ENCODE measurements around the gene WWOX. TPM values are rescaled to one million over a fixed set of nuclear protein-coding genes. Genes with fewer than 3 reads are reported as not detected.

The WWOX gene
- total RNA-seq, 1 donor from 2014 or later: 34.9 TPM

- no peak for DNase-seq (ENCODE audit: low read depth)
- Histone ChIP-seq H3K27me3 (ENCODE audit: control insufficient read depth, insufficient read depth, low read length) (no peaks in the 10 kb centered on the region), H3K36me3 (ENCODE audit: control insufficient read depth, insufficient read depth, low read length) (no peaks in the 10 kb centered on the region), H3K4me3 (ENCODE audit: low read depth, low read length) (no peak overlapping the region)
- no peak for TF ChIP-seq CTCF (IDR thresholded peaks at IDR 0.05; ENCODE audit: insufficient read depth, low read length, poor library complexity, severe bottlenecking)
Observed at GRCh38 chr16:79099716-79100115, 1000.3 kb downstream of the WWOX start.

DNA sequence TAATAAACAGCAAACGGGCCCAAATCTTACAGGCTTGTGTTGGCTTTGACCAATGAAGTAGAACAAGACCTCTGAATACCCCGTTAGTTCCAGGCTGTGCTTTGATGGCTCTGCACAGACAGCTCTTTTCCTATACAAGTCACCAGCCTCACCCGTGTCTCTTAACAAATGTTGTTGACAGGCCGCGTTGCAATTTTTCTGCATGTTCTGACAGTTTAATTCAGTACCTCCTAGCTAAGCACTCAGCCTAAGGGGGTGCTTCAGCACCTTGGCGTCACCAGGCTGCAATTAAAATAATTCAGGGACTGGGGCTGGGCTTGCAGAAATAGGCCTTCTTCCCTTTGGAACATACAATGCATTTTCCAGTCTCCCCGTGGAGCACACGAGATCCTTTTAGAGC, 1001.0 kb downstream of the WWOX start:
- TF ChIP-seq CTCF (IDR thresholded peaks at IDR 0.05; ENCODE audit: insufficient read depth, low read length, poor library complexity, severe bottlenecking): no peak
- no peak for DNase-seq (ENCODE audit: low read depth)
- Histone ChIP-seq H3K4me3 (ENCODE audit: low read depth, low read length) (no peak overlapping the region), H3K36me3 (ENCODE audit: control insufficient read depth, insufficient read depth, low read length) (no peaks in the 10 kb centered on the region), H3K27me3 (ENCODE audit: control insufficient read depth, insufficient read depth, low read length) (no peaks in the 10 kb centered on the region)

DNA sequence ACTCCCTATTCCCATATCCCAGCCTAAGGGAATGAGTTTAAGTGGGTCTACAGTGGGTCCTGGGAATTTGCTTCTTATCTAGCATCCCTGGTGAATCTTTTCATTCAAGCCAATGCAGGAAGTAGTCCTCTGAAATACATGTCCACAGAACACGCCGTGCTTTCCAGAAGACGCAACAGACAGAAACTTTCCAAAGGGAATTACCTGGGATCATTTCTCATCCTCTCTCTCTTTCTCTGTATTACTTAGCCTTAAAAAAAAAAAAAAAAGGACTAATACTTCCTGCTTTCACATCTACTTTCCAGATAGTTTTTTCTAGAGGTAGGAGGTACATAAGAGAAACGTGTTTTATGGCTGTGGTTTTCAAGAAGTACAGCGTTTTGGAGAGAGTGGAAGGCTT, 1002.0 kb downstream of the WWOX start:
- DNase-seq (ENCODE audit: low read depth): no peak
- Histone ChIP-seq H3K4me3 (ENCODE audit: low read depth, low read length) (no peak overlapping the region), H3K27me3 (ENCODE audit: control insufficient read depth, insufficient read depth, low read length) (no peaks in the 10 kb centered on the region), H3K36me3 (ENCODE audit: control insufficient read depth, insufficient read depth, low read length) (no peaks in the 10 kb centered on the region)
- no peak for TF ChIP-seq CTCF (IDR thresholded peaks at IDR 0.05; ENCODE audit: insufficient read depth, low read length, poor library complexity, severe bottlenecking)

DNA sequence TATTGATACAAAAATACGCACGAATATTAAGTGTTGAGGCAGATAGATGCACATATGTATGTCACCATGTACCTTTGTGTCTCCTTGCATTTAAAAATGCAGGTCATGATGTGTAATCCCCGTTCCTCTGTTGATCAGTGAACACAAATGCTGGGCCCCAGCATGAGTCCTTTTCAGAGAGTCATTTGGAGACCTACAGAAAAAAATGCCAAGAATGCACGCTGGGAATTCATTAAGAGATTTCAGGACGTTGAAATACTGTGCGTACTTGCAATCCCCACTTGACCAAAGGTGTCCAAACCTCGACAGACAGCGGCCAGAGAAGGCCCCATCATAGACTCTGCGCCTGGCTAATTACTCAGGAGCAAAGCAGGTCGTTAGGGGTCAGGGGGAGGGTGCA, 1005.1 kb downstream of the WWOX start:
- Histone ChIP-seq H3K36me3 (ENCODE audit: control insufficient read depth, insufficient read depth, low read length) (no peaks in the 10 kb centered on the region), H3K4me3 (ENCODE audit: low read depth, low read length) (no peak overlapping the region), H3K27me3 (ENCODE audit: control insufficient read depth, insufficient read depth, low read length) (no peaks in the 10 kb centered on the region)
- DNase-seq (ENCODE audit: low read depth): no peak
- TF ChIP-seq CTCF (IDR thresholded peaks at IDR 0.05; ENCODE audit: insufficient read depth, low read length, poor library complexity, severe bottlenecking): no peak

- Histone ChIP-seq H3K4me3 (ENCODE audit: low read depth, low read length) (no peak overlapping the region), H3K36me3 (ENCODE audit: control insufficient read depth, insufficient read depth, low read length) (no peaks in the 10 kb centered on the region), H3K27me3 (ENCODE audit: control insufficient read depth, insufficient read depth, low read length) (no peaks in the 10 kb centered on the region)
- no peak for TF ChIP-seq CTCF (IDR thresholded peaks at IDR 0.05; ENCODE audit: insufficient read depth, low read length, poor library complexity, severe bottlenecking)
- no peak for DNase-seq (ENCODE audit: low read depth)
Observed at GRCh38 chr16:79107301-79107700, 1007.8 kb downstream of the WWOX start.

GRCh38 chr16:79109771-79110170, 1010.3 kb downstream of the WWOX start:
- no peak for TF ChIP-seq CTCF (IDR thresholded peaks at IDR 0.05; ENCODE audit: insufficient read depth, low read length, poor library complexity, severe bottlenecking)
- Histone ChIP-seq H3K36me3 (ENCODE audit: control insufficient read depth, insufficient read depth, low read length) (no peaks in the 10 kb centered on the region), H3K27me3 (ENCODE audit: control insufficient read depth, insufficient read depth, low read length) (no peaks in the 10 kb centered on the region), H3K4me3 (ENCODE audit: low read depth, low read length) (no peak overlapping the region)
- DNase-seq (ENCODE audit: low read depth): no peak

Measured in kidney epithelial cell (primary cell).